Left hindlimb (tissue), 1 donor: ENCODE results near the gene LRRC4B.
"Not testable (repeated sequence)": the region's sequence is repeated elsewhere in the genome, so short reads cannot be mapped to it uniquely, and the experiment has no call there.

Source experiments
- DNase-seq: peaks from one replicate; pipeline ENCODE4 v3.0.0-alpha.2; 2018

Gene LRRC4B

DNA sequence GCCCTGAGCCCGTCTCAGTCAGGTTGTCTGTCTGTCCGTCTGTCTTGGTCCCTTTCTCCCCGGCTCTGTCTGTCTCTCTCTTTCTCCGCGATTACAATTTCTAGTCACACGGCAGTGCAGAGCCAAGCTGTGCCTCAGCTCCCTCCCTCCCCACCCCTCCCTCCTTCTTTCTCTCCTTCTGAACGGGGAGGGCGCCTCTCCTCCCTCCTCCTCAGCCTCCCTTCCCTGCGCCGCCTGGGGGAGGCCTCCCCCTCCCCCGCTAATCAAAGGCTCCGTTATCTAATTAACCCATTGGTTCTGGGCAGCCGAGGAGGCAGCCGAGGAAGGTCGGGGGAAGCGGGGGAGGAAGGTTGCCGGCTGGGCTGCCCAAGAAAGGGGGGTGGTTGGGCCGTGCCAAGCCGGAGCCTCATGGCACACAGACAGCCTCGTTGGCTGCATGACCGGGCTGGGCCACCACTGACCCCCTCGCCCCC, 16.5 kb downstream of the LRRC4B start:
- DNase-seq, result no peak

GRCh38 chr19:50551034-50551714, 17.1 kb downstream of the LRRC4B start:
- DNase-seq, result no peak

DNA sequence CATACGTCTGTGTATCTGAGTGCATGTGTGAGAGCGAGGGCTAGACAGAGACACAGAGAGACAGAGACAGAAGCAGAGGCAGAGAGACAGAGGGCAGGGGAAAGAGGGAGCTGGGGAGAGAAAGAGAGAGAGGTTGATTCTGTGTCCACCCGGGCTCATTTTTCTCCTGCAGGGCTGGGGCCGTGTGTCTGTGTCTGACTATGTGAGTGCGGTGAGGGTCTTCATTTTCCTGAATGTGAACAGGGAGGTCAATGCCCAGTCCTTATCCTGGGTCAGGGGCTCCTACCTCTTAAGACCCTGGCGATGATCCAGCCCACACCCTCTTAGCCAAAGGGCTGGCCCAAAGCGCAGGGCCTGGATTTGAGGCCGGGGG, 17.7 kb downstream of the LRRC4B start:
- no peak for DNase-seq

DNA sequence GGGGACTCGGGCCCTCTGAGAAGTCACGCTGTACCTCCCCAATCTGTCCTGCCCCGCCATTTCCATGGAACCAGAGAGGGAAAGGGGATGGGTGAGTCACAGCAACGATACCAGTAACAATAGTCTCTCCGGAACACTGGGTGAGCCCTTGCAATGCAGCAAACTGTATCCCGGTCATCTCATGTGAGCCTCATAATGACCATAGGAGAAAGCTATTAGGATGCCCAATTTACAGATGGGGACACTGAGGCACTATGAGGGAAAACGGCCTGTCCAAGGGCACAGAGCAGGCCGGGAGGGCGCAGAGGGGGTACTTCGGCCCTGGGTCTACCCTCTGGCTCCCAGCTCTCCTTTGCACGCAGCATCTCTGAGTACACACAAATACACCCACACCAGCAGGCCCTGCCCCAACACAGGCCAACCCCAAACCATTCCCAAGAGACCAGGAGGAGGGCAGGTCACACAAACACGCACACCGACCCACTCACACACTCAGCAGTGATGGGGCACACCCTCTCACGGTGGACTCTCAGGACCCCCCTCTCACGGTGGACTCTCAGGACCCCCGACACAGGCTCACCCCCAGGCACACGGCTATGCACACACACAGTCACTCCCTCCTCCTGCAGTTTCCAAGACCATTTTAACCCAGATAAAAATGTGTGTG, 18.2 kb downstream of the LRRC4B start:
- no peak for DNase-seq

- DNase-seq, result no peak
Observed at GRCh38 chr19:50549059-50549926, 18.9 kb downstream of the LRRC4B start.

- DNase-seq, result no peak
Observed at GRCh38 chr19:50548191-50549058, 19.8 kb downstream of the LRRC4B start.

DNA sequence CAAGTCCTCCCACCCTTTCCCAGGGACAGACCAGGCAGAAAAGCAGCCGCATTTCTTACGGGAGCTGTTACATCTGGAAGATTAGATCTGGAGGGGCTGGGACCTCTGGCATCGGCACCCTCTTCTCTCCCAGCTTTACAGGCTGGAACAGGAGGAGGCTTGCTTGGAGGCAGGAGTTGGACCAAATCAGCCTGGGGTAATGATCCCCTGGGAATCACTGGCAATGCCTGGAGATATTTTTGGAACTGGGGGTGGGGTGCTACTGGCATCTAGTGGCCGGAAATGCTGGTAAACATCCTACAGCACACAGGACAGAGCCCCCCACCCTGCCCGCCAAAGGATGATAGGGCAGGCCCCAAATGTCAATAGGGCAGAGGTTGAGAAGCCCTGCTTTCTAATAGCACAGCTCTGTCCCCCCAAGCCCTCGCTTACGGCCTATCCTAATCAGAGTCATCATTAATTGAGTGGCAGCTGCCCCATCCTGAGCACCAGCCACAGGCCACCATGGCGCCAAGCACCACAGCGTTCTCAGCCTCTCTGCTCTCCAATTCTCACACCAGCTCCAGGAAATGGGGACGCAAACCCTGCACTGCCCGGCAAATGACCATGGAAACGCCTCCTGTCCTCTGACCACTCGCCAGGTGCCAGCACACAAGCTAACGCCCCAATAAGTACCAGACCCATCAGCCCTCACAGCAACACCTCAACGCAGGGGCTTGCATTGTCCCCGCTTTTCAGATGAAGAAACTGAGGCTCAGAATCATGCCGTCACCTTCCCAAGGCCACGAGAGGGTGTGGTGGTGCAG, 20.6 kb downstream of the LRRC4B start:
- no peak for DNase-seq

DNA sequence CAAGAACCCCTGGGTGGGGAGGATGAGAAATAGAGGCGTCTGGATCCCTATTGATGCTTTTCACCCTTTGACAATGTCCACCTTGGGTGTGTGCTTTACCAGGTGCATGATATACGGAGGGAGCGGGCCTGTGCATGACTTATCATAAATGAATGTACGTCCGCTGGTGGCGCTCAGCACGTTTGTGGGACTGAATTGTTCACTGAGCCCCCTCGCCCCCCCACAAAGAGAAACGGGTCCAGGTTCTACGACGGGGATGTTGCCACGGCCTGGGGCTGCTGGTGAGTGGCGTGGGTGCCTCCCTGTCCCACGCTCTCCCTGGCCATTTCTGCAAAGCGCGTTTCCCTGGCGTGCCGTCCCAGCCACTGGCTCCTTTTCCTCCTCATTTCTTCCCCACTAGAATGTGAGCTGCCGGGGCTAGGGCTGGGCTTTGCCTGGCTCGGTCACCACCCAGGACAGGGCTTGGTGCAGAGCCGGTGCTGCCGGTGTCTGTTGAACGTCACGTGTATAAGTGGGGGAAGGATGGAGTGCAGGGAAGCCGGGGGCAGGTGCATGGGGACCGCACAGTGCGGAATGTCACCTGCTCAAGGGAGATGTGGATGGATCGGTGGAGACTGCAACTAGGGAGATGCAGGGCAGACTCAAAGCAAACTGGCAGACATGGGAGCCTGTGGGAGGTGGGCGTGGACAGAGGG, 21.6 kb downstream of the LRRC4B start:
- no peak for DNase-seq

GRCh38 chr19:50542943-50543342, 25.3 kb downstream of the LRRC4B start:
- no peak for DNase-seq

GRCh38 chr19:50537769-50538230, 30.4 kb downstream of the LRRC4B start:
- DNase-seq, result peak; percentile 81

GRCh38 chr19:50537306-50537685, 30.9 kb downstream of the LRRC4B start:
- DNase-seq, result no peak

DNA sequence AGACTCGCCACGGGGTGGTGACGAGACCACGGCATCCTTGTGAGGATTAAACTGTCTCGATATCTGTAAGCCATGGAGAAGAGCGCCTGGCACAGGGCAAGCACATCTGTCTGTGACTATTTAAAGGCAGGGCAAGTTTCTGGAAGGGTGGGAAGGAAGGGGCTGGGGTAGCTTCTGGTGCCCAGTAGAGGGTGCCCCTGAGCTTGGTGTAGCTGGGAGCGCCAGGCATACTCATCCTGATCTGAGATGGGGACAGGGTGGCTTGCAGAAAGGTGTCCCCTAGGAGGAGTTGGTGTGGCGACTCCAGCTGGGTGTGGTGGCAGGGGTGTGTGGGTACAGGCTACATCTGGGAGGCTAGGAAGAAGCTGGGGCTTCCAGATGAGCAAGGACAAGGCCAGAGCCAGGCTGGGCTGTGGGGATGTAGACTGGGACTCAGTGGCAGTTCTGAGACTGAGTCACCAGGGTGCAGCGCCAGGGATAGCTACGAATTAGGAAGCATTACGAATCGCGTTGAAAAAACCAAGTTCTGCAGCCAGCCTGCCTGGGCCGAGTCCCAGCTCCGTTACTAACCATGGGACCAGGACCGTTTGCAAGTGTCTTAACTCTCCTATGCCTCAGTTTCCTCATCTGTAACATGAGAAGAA, 31.5 kb downstream of the LRRC4B start:
- DNase-seq, result no peak

DNA sequence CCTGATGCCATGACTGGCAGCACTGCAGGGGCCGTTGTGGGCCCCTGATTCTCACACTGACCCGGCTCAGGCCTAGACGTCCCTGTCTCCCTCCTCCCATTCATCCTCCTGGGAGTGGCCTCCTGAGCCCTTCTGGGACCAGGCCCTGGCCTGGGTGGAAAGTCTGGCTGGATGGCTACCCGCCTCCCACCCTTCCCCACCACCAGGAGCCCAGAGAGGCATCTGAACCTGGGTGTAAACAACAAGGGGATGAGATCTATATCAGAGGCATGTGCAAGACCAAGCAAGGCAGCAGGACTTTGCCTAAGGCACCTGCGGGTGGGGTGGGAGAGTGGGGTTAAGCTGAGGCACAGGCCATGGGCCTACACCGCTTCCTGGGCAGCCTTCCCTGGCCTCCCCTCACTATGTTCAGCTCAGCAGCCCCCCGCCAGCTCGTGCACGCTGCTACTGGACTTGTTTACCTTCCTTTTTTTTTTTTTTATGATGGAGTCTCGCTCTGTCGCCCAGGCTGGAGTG, 32.5 kb downstream of the LRRC4B start:
- no peak for DNase-seq

- DNase-seq, result no peak
Observed at GRCh38 chr19:50534478-50534877, 33.8 kb downstream of the LRRC4B start.

GRCh38 chr19:50532952-50533351, 35.3 kb downstream of the LRRC4B start:
- no peak for DNase-seq

GRCh38 chr19:50531171-50531612, 37.0 kb downstream of the LRRC4B start:
- no peak for DNase-seq

GRCh38 chr19:50528052-50528451, 40.2 kb downstream of the LRRC4B start:
- not testable (repeated sequence) for DNase-seq

DNA sequence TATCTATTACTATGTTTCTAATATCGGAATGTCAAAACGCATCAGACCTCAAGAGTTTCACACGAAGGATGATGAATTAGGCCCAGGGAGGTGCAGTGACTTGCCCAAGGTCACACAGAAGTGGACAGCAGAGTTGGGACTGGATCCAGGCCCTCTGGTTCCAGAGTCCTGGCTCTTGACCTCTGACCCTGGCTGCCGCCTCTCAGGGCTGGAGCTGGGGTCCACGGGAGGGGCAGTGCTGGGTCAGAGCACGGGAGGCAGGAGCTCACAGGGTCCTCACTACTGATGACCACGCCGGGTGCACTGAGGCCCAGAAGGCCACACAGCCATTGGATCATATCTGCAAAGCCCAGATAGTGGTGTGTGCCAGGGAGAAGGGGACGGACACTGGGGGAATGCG, 45.4 kb downstream of the LRRC4B start:
- no peak for DNase-seq

DNA sequence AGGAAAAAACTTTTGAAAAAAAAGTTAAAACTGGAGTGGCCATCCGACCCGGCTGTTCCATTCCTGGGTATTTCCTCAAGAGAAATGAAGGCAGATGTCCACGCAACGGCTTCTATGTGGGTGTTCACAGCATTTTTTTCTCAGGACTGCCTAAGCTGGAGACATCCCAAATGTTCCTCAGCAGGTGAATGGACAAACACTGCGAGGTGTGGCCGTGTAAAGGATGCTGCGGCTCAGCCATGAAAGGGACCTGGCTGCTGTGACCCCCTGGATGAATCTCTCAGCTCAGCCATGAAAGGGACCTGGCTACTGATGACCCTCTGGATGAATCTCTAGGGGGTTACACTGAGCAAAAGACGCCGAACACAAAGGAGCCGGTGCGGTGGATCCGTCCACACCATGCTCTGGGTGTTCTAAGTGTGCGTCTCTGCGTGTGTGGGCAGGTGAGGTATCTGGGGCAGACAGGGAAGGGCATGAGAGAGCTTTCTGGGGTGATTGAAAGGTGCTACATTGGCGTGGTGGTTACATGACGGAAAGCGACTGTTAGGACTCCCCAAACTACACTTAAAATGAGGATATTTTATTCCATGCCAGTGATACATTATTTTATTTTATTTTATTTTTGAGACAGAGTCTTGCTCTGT, 47.3 kb downstream of the LRRC4B start:
- DNase-seq, result no peak
